IPS-15b (cell line): Measurements from ENCODE around the gene LGALS16.
"Not testable (repeated sequence)": the region's sequence is repeated elsewhere in the genome, so short reads cannot be mapped to it uniquely, and the experiment has no call there.

Experiments
- H3K27me3 ChIP-seq: one replicate; pipeline ENCODE4 v1.6.1; 2013; ENCODE audit warnings: low read length; ENCODE audit not compliant: control insufficient read depth, insufficient read depth
- H3K36me3 ChIP-seq: one replicate; pipeline ENCODE4 v1.6.1; 2013; ENCODE audit warnings: low read length; ENCODE audit not compliant: control insufficient read depth, insufficient read depth
- H3K4me1 ChIP-seq: one replicate; pipeline ENCODE4 v1.6.1; 2013; ENCODE audit warnings: mild to moderate bottlenecking, low read length; ENCODE audit not compliant: control insufficient read depth, insufficient read depth
- H3K4me3 ChIP-seq: one replicate; pipeline ENCODE4 v1.5.1; 2013; ENCODE audit warnings: low read depth, low read length
- H3K9ac ChIP-seq: one replicate; pipeline ENCODE4 v1.6.1; 2013; ENCODE audit warnings: low read depth, mild to moderate bottlenecking, low read length
- H3K9me3 ChIP-seq: one replicate; pipeline ENCODE4 v1.6.1; 2013; ENCODE audit warnings: mild to moderate bottlenecking, low read length; ENCODE audit not compliant: control insufficient read depth, insufficient read depth

LGALS16 gene

DNA sequence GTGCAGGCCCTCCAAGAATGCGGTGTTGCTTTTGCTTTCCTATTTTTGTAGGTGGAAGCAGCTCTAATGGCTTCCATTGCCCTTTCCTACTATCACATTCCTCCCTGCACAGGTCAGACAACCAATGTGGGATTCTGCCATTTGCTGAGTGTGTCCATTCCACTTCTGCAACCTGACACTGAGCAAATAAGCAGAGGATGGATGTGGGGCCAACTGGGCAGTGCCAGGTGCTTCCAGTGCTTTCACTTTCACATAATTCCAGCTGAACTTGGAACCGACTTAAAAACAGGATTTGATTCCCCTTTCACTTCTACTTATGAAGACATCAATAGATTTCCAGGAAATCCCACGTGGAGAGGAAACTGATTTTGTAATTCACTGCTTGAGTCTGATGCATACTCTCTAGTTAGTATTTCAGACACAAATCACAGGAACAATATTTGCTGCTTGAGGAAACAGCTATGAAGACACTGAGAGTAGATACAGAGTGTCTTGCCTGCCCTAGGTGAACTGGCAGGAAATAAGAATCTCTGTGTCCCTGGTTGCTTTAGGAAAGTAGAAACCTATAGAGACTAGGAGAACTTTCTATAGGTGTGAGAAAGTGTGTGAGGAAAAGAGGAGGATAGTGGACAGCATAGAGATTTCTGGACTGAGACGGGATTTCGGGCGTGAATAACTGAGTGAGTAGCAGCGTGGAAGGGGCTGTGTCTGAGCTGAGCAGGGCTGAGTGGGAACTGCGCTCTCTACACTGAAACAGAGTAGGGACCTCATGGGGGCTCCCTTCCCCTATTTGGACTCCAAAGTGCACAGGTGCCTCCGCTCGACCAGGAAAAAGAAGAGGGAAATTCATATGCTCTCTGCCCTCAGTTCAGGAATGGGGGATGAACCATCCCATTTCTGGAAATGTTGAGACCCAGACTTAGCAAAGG is 22.5 kb downstream of the LGALS16 start:
- no peaks in the 10 kb centered on the region for H3K27me3 ChIP-seq
- no peaks in the 10 kb centered on the region for H3K4me1 ChIP-seq
- no peaks in the 10 kb centered on the region for H3K9me3 ChIP-seq
- no peak overlapping the region for H3K4me3 ChIP-seq
- no peak overlapping the region for H3K9ac ChIP-seq
- no peaks in the 10 kb centered on the region for H3K36me3 ChIP-seq

DNA sequence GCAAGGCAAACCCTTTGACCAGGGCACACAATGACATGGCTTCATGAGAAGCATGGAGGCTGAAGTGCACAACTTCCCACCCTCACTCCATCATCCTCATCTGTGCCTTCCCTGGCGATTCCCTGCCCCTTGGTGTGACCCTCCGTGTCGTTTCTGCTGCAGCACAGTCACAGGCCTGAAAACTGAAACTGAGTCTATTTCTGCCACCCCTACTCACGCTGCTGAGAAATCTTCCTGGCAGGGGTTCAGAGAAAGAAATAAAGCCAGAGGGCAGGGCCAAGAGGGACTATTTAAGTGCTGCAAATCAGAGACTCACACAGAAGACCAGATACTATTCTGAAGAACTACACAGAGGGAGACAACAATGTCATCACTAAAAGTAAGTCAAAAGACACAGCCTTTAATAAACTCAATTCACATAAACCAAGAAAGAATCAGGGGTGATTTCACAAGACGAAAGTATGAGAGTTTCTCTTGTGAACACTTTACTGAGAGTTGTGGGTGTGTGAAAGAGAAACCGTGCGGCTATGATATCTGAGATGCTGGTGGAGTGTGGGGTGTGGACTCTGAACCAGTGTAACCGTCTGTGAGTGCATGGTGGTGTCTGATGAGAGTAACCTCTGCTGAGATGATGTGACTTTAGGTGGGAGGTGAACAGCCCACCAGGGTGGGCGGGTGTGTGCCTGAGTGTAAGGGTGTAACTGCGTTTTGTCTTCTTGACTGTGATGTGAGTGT is 23.5 kb downstream of the LGALS16 start:
- Histone ChIP-seq H3K9ac (no peak overlapping the region), H3K36me3 (no peaks in the 10 kb centered on the region)

DNA sequence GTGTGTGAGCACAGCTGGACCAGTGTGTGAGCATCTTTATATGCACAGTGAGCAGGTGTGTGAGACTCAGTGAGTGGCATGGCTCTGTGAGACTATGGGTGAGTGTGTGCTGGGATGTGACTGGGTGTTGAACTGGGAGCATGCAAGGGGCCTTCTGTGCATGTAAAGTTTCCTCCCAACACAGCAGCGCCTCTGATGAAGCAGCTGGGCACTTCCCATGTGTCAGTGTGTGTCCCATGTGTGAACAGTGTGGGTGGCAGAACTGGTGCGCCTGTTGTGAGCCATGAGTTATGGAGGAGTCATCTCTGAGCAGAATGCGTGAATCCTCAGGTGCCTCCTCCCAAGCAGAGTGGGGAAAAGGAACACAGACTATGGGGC is 24.1 kb downstream of the LGALS16 start:
- Histone ChIP-seq H3K9me3 (no peaks in the 10 kb centered on the region), H3K4me1 (no peaks in the 10 kb centered on the region), H3K9ac (no peak overlapping the region), H3K27me3 (no peaks in the 10 kb centered on the region), H3K36me3 (no peaks in the 10 kb centered on the region), H3K4me3 (no peak overlapping the region)

More for the DNA sequence above, 23.5 kb downstream of the LGALS16 start:
- no peak overlapping the region for H3K4me3 ChIP-seq
- H3K9me3 ChIP-seq = no peaks in the 10 kb centered on the region
- H3K27me3 ChIP-seq = no peaks in the 10 kb centered on the region
- no peaks in the 10 kb centered on the region for H3K4me1 ChIP-seq

DNA sequence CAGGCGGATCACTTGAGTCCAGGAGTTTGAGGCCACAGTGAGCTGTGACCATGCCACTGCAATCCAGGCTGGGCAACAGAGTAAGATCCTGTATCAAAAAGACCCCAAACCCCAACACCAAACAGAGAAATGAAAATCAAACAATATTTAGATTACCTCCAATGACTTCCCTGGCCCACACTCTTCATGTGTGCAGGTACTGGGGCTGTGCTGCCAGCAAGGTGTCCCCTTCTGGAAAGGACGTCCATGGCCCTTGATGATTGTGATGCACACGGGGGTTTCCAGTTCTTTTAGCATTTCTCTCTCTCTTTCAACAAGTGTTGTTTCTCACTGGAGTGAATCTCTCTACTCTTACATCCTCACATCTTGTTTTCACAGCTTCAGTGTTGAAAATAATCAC is 24.9 kb downstream of the LGALS16 start:
- H3K9ac ChIP-seq = no peak overlapping the region
- H3K4me3 ChIP-seq = no peak overlapping the region
- no peaks in the 10 kb centered on the region for H3K4me1 ChIP-seq
- no peaks in the 10 kb centered on the region for H3K27me3 ChIP-seq
- H3K9me3 ChIP-seq = no peaks in the 10 kb centered on the region
- H3K36me3 ChIP-seq = no peaks in the 10 kb centered on the region

DNA sequence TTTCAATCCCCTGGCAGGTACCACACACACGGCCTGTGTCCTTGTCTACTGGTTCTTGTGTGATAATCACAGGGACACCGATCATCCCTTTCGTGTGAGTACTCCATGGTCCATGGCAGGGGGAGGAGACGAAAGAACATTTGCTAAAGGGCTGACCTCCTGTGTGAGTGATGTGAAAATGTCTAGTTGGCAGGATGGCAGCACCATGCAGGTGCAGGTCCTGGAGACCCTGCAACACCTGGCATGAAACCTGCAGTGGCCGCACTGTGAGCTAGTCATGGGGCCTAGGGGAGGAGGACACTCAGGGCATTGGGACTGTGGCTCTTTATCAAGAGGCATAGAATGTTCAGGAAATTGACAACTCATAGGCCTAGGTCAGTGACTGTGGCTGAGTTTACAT is 25.7 kb downstream of the LGALS16 start:
- Histone ChIP-seq H3K27me3 (no peaks in the 10 kb centered on the region), H3K4me3 (no peak overlapping the region), H3K4me1 (no peaks in the 10 kb centered on the region), H3K36me3 (no peaks in the 10 kb centered on the region), H3K9me3 (no peaks in the 10 kb centered on the region), H3K9ac (no peak overlapping the region)

- H3K27me3 ChIP-seq = no peaks in the 10 kb centered on the region
- H3K4me3 ChIP-seq = no peak overlapping the region
- H3K36me3 ChIP-seq = no peaks in the 10 kb centered on the region
- H3K9ac ChIP-seq = no peak overlapping the region
- H3K9me3 ChIP-seq = no peaks in the 10 kb centered on the region
- H3K4me1 ChIP-seq = no peaks in the 10 kb centered on the region
Measured at GRCh38 chr19:39684267-39684666, 28.6 kb downstream of the LGALS16 start.

GRCh38 chr19:39686739-39687138 is 31.0 kb downstream of the LGALS16 start:
- Histone ChIP-seq H3K9me3 (no peaks in the 10 kb centered on the region), H3K4me1 (peaks cover 8% of the 10 kb centered on the region), H3K4me3 (no peak overlapping the region), H3K27me3 (no peaks in the 10 kb centered on the region), H3K9ac (no peak overlapping the region), H3K36me3 (no peaks in the 10 kb centered on the region)

- H3K36me3 ChIP-seq, H3K9me3 ChIP-seq, H3K9ac ChIP-seq, H3K27me3 ChIP-seq, H3K4me3 ChIP-seq, H3K4me1 ChIP-seq: not testable (repeated sequence)
Measured at GRCh38 chr19:39688637-39689036, 32.9 kb downstream of the LGALS16 start.

GRCh38 chr19:39692166-39692565 is 36.5 kb downstream of the LGALS16 start:
- Histone ChIP-seq H3K9ac (no peak overlapping the region), H3K4me1 (peaks cover 8% of the 10 kb centered on the region), H3K27me3 (no peaks in the 10 kb centered on the region), H3K4me3 (no peak overlapping the region), H3K36me3 (no peaks in the 10 kb centered on the region), H3K9me3 (no peaks in the 10 kb centered on the region)

DNA sequence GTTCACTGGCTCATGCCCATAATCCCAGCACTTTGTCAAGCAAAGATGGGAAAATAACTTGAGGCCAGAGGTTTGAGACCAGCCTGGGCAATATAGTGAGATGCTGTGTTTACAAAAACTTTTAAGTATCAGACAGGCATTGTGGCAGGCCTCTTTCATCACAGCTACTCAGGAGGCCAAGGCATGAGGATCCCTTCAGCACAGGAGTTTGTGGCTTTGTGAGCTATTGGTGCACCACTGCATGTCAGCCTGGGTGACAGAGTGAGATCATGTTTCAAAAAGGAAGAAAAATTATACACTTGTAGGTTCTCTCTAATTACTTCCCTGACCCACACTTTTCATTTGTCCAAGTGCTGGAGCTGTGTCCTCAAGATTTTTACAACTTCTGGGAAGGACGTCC is 37.1 kb downstream of the LGALS16 start:
- Histone ChIP-seq H3K27me3 (no peaks in the 10 kb centered on the region), H3K36me3 (no peaks in the 10 kb centered on the region), H3K4me3 (no peak overlapping the region), H3K9ac (no peak overlapping the region), H3K4me1 (peaks cover 8% of the 10 kb centered on the region), H3K9me3 (no peaks in the 10 kb centered on the region)

GRCh38 chr19:39695759-39696158 is 40.0 kb downstream of the LGALS16 start:
- H3K4me1 ChIP-seq = peaks cover 5% of the 10 kb centered on the region
- H3K9ac ChIP-seq = no peak overlapping the region
- H3K4me3 ChIP-seq = no peak overlapping the region
- H3K27me3 ChIP-seq = no peaks in the 10 kb centered on the region
- H3K36me3 ChIP-seq = no peaks in the 10 kb centered on the region
- no peaks in the 10 kb centered on the region for H3K9me3 ChIP-seq

DNA sequence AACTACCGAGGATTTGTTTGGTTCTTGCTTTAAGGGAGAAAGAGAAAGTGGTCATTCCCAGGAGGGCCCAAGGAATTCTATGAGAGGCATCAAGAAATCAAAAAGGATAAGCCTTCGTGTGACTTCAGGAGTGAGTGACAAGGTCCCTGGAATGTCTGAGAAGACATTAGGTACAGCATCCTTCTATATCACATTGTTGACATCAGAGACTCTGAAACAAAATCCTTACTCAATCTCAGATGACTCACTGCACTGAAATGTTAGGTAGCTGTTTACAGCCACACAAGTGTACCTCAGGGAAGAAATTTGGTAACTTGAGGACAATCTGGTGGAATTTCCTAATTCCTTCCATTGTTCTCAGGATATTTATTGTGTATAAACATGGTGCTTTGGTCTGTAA is 40.7 kb downstream of the LGALS16 start:
- no peaks in the 10 kb centered on the region for H3K27me3 ChIP-seq
- peaks cover under 1% of the 10 kb centered on the region for H3K4me1 ChIP-seq

More for the DNA sequence above, 40.7 kb downstream of the LGALS16 start:
- no peaks in the 10 kb centered on the region for H3K36me3 ChIP-seq
- H3K9me3 ChIP-seq = no peaks in the 10 kb centered on the region
- no peak overlapping the region for H3K4me3 ChIP-seq
- H3K9ac ChIP-seq = no peak overlapping the region
